GM18526 (cell line): ENCODE data around the gene CMIP.

ENCODE experiments used
- POLR2A ChIP-seq: IDR thresholded peaks from 3 replicates; pipeline ENCODE4 v1.6.1; 2011; ENCODE audit not compliant: insufficient read length; ENCODE audit errors: extremely low read depth

CMIP gene

DNA sequence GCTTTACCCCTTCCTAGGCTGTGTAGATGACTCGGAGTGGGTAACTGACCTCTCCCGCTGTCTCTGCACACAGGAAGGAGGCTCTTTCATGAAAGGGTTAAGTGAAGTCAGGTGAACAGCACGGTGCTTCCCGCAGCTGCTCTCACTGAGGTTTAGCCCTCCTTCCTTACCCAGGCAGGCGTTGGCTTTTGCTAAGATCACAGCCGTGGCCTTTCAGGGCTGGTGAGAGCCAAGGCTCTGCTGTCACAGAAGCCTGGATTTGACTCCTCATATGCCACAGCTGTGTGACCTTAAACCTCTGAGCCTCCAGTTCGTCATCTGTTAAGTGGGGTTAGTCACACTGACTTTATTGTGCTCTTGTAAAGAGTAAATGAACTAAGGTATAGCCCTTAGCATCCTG, 243.6 kb downstream of the CMIP start:
- no peak for TF ChIP-seq POLR2A

DNA sequence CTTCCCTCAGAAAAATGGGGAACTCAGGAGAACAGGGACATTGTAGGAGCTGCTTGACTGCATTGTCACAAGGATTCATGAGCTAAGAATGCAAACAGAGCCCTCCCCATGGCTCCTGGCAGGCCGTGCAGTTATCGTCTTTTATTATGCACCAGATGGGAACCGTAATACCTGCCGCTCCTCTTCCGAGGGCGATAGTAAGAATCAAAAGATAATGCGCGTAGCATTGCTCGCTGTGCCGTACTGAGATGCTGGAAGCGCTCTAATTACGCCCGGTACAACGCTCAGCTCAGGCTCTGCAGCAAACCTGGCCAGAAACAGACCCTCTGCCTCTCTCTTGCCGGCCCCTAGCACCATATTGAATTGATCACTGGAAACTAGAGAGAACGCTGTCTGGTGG, 247.4 kb downstream of the CMIP start:
- TF ChIP-seq POLR2A, result no peak

DNA sequence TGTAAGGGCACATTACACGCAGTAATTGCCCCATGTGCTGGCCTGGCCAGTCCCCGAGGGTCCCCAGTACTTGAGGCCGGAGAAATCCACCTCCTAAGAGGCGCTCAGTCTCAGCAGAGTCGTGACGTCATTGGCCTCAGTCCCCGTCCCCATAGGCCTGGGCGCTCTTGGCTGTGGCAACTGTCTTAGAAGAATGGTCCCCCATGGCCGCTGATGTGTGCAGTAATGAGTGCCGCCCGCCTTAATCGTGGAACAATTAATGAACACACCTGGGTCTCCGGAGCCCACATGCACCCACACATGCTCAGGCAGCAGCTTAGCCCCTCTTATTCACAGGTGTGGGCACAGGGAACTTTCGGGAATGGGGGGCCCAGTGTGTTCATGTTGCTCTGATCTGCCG, 248.0 kb downstream of the CMIP start:
- no peak for TF ChIP-seq POLR2A

DNA sequence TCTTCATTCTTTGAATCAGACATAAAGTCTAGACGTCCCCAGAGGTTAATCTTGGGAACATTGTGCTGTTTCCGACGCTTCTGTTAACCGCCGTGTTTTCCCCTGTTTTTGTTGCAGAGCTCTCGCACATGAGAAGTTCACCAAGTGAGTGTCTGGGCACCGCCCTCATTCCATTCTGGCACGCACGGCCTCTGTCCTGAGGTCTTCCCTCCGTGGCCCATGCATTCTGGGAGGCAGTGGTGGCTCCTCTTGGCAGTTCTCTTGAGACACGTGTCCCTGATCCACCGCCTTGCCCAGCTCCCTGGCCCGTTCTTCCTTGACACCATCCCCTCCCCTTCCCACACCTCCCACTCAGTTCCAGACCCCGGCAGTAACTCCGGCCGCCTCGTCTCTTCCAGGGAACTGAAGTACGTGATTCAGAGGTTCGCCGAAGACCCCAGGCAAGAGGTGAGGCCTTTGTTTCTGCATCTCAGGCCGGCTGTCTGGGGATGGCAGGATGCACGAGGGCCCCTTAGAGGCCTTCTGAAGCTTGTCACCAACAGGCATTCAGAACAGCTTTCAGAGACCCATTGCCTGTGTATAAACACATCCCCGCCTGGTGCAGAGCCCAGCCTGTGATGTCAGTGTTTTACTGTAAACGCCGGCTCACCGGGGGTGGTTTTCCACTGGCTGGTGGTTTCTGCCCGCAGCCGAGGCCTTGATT, 248.6 kb downstream of the CMIP start:
- no peak for TF ChIP-seq POLR2A

DNA sequence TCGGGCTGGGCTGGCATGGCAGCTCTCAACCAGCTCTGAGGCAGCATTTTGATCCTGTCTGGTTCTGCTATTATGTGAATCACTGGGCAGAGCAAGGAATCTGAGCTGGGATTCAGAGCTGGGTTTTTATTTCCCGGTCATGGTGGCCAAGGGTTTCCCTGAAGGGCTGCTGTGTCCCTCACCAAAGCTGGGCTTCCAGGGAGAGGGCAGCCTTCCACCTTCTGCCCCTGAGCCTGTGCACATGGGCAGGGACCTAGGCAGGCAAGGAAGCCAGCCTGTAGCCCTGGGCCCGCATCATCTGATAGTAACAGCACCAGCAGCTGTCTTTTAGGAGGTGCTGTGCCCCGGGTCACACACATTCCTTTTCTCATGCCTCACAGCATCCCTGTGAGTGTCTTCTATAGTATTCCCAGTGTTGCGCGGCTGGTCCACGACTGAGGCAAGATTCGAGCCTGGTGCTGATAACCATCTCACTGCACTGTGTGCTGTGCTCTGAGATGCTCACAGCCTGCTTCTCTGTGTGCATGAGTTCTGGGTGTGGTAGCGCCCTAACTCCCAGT, 249.2 kb downstream of the CMIP start:
- no peak for TF ChIP-seq POLR2A

DNA sequence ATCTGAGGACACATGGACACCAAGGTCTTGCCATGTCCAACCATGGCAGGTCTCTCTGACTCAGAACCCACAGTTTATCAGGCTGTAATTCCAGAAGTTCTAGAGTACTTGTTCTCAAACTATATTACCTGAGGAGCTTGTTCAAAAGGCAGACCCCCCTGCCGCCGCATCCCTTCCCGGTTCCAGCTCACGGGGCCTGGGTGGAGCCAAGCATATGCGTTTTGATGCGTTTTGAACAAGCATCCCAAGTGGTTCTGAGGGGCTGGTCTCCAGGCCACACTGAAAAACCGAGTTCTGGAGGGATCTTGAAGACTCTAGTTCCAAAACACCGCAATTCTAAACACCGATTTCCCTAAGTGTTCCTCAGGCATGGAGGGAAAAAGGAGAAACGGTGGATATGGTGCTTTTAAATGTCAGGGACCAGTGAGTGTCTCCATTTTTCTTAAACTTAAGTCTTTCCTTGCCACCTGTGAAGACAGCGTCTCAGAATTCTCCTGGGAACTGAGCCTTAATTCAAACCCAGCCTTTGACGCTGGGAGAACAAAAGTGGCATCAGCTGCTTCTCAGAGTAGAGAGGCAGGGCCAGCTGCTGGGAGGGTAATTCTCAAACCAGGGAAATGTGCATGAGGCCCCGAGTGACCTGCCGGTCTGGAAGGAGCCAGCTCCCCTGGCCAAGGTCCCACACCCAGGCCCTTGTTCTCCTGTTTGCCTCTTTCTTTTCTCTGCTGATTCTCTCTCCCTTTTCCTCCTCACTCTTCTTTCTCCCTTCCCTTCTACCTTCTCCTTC, 250.1 kb downstream of the CMIP start:
- no peak for TF ChIP-seq POLR2A

DNA sequence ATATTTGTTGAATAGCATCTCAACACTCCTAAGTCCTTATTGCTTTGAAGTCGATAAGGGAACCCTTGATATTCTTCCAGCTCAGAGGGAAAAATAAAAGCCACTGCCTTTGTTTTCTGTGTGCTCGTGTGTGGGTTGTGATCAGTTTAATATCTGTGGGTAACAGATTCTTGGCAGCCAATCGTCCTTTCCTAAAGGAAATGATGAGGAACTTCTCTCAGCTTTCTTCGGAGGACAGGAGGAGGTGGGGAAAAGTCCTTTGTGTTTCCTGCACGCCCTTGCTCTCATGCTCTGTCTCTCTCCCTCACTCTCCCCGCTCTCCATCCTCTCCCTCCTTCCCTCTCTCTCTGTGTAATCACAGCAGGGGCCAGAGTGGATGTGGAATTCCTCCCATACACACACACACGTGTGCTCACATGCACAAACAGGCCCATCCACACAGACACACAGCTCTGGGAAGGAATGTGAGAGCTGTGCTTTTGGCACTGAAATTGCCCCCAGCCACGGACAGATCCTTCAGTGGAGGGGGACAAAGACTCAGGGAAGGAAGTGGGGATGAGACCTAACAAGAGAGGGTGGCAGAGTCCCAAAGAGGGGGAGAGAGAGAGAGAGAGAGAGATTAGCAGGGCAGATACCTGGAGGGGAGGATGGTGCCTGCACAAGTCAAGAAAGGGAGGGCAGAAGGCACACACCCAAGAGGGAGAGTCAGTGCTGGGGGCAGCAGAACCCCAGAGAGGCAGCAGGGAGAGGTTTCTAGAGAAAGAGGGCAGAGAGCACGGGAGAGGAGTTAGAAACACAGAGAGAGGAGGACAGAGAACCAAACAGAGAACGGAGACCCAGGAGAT, 250.9 kb downstream of the CMIP start:
- no peak for TF ChIP-seq POLR2A

DNA sequence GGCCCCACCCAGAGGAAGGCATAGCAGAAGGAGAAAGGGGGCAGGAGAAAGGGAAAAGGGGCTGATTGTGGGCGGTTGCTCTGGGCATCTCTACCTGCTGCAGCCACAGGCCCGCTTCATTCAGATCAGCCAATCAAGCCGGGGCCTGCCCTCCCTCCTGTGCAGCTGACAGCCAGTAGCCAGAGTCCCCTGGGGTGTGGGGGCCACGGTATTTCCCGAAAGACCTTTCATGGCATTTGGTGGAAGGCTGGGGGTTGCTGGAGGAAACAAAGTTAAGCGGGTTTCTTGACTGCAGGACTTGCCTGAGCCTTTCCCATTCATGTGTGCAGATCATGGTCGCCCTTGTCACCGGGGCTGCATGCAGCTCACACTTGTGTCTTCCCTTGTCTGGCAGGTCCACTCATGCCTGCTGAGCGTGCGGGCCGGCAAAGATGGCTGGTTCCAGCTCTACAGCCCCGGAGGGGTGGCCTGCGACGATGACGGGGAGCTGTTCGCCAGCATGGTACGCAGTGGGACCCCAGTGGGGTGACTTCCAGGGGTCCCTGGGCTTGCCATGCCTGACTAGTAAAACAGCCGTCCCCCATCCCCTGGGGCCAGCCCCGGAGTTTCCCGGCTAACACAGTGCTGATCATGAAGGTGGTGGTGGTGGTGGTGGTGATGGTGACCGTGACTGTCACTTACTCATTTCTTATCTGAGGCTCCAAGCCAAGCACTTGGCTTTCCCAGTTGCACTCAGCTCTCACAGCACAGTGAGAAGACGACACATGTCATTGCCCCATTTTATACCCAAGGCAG, 251.8 kb downstream of the CMIP start:
- TF ChIP-seq POLR2A, result no peak

DNA sequence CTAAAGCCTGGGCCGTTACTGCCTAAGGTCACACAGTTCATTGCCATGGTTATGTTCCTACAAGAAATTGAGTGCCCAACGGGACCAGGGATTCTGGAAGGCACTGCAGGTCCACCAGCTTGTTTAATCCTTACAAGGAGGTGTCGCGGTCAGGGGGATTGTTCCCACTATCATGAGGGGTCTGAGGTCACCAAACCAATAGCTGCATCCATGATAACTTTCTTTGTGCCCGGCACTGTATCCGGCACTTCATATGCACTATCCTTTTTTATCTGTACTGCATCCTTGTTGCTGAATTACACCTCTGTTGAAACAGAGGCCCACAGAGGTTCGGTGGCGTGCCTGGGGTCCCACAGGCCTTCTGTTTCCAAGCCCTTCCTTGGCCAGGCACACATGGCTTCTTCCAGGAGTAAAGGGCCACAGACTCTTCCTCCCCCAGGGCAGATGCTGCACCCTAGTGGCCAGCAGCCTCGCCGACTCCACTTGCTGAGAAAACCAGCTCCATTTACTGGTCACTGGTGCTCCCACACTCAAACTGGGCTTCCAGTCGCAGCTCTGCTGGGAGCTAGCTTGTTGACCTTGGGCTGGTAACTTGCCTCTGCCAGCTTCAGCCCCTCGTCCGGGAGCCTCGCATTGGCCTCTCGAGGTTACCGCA, 252.5 kb downstream of the CMIP start:
- TF ChIP-seq POLR2A, result no peak

DNA sequence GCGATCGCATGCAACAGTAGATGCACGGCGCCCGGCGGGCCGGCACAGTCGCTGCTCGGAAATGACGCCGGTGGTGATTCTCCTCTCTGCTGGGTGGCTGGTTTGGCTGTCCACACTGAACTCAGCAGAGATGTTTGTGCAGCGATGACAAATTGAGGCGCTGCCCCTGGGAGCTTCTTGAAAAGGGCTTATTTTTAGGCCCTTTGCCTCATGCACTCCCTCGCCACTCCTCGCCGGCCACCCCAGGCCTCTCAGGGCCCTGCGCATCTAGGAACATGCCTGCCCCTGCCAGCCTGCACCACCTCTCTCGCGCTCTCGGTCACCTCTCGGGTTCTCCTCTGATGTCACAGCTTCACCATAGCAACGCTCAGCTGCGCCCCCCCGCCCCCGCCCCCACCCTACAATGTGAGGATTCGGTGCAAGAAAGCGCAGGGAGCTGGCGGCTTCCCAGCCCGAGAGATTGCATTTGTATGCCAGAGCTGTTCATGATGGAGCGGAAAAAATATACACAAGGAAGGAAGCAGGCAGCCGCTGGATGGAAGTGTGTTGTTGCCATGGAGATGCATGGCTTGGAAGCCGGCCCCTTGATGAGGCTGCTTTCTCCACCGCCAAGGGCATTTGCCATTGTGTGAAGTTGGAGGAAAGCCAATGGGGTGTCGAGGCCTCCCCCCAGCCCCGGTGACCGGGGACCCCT, 253.2 kb downstream of the CMIP start:
- no peak for TF ChIP-seq POLR2A

DNA sequence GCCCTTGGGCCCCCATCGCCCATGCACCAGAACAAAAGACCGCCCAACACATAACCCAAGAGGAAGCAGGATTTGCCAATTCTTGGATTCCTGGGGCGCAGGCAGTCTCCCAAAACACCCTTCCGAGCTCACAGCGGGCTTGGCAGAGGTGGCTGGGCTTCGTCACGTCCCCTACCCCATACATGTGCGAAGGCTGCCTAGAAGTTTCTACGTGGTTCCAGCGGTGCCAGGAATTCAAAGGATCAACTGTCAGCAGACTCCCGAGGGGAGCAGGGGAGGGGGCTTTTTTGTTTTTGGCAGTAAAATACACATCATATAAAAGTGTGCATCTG, 253.7 kb downstream of the CMIP start:
- no peak for TF ChIP-seq POLR2A

DNA sequence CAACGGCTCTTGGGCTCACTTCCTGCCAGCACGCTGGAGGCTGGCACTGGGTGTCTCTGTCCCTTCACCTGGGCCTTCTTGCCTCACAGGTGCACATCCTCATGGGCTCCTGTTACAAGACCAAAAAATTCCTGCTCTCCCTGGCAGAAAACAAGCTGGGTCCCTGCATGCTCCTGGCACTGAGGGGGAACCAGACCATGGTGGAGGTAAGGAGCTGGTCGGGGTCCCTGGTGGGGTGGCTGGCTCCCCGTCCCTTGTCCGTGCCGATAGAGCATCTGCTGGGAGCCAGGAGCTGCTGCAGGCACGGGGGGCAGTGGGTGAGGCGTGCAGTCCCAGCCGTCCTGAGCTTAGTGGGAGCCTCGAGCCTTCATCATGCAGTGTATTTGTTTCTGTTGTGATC, 255.0 kb downstream of the CMIP start:
- no peak for TF ChIP-seq POLR2A

DNA sequence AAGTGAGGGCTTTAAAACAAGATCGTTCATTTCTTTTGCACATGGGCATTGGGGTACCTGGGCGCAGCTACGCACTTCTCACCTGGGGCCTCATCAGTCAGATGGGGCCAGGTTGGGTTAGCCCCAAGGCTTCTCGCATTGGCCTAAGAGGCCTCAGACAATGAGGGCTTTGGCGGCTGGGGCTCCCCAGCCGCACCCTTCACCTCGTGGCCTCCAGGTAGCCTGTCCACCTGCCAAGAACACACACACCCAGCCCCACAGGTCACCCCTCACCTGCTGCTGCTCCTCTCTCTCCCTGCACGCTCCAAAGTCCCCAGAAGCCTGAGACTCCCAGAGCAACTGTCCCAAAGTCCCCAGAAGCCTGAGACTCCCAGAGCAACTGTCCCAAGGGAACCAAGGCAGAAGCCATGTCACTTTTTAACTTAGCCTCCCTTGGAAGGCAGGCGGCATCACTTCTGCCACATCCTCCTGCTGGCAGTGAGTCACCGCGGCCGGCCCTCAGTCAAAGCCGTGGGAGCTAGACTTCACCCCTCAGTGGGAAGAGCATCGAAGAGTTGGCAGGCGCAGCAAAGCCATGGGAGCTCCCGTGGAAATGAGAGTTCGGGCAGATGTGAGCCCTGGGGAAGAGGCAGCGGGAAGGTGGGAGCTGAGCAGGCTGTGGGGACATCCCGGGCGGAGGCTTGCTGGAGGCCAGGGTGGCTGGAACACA, 255.6 kb downstream of the CMIP start:
- no peak for TF ChIP-seq POLR2A
